GM12873 (cell line): Measurements from ENCODE around the gene SMIM5.

ENCODE experiments used
- TF ChIP-seq, protein P1 (sequence below): IDR thresholded peaks from 2 replicates; pipeline ENCODE4 v1.5.1; 2012; ENCODE audit warnings: low read depth, mild to moderate bottlenecking, moderate library complexity, low read length, control low read depth; ENCODE audit not compliant: insufficient read depth; ENCODE audit errors: missing control alignments

The SMIM5 gene

GRCh38 chr17:75667825-75668224, 34.6 kb downstream of the SMIM5 start:
- TF ChIP-seq, protein P1, sequence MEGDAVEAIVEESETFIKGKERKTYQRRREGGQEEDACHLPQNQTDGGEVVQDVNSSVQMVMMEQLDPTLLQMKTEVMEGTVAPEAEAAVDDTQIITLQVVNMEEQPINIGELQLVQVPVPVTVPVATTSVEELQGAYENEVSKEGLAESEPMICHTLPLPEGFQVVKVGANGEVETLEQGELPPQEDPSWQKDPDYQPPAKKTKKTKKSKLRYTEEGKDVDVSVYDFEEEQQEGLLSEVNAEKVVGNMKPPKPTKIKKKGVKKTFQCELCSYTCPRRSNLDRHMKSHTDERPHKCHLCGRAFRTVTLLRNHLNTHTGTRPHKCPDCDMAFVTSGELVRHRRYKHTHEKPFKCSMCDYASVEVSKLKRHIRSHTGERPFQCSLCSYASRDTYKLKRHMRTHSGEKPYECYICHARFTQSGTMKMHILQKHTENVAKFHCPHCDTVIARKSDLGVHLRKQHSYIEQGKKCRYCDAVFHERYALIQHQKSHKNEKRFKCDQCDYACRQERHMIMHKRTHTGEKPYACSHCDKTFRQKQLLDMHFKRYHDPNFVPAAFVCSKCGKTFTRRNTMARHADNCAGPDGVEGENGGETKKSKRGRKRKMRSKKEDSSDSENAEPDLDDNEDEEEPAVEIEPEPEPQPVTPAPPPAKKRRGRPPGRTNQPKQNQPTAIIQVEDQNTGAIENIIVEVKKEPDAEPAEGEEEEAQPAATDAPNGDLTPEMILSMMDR, result no peak

DNA sequence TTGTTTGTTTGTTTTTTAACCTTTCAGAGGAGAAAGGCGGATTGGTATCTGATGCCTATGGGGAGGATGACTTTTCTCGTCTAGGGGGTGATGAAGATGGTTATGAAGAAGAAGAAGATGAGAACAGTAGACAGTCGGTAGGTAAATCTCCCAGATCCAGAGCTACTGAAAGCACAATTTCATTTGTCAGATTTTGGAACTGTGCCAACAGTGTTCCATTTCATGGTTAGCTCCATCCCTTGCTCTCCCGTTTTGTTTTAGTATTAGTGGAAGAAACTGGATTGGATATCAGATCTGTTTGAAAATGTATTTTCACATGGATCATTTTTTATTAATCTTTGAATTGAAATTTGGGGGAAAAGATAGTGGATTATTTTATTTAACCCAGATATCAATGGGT, 35.3 kb downstream of the SMIM5 start:
- TF ChIP-seq, protein P1, result no peak

DNA sequence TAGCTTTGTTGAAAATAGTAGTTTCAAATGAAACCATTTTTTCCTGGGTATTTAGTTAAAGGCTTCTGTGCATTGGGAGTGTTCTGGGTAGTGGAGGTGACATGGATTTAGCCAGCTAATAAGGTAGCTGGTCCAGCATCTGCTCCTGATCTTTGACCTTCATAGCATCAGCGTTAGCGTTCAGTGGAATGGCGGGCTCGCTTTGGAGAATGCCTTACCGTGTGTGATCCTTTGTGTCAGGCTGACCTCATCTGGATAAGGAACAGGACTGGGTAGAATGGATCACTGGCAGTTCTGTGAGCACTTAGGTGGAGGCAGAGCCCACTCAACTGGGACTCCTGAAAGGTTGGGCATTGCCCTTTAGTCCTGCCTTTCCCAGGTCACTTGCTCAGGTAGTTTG, 37.6 kb downstream of the SMIM5 start:
- TF ChIP-seq, protein P1, result no peak

GRCh38 chr17:75672011-75672410, 38.8 kb downstream of the SMIM5 start:
- TF ChIP-seq, protein P1, result no peak

- TF ChIP-seq, protein P1, result no peak
Measured at GRCh38 chr17:75673487-75673886, 40.3 kb downstream of the SMIM5 start.

GRCh38 chr17:75676461-75676860, 43.2 kb downstream of the SMIM5 start:
- TF ChIP-seq, protein P1, result no peak

- TF ChIP-seq, protein P1, result no peak
Measured at GRCh38 chr17:75679706-75680211, 46.5 kb downstream of the SMIM5 start.

DNA sequence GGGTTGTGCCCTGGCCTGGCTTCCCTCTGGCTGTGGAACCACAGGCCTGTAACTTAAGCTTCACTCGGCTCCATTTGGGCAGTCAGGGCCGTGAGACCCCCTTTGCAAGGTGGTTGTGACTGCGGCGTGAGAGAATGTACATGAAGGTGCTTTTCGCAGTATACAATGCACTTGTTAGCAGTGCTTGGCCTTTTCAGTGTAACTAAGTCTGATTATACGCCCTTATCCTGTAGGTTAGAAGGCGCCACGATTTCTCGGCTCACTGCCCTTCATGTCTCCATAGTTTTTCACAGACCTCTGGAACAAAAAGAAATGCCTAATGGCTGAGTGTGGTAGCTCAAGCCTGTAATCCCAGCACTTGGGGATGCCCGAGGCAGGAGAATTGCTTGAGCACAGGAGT, 47.2 kb downstream of the SMIM5 start:
- TF ChIP-seq, protein P1, result no peak
